Fibroblast of mammary gland (primary cell): ENCODE data around the gene C14orf119.

Experiments
- DNase-seq: peaks from one replicate; pipeline ENCODE4 v3.0.0-alpha.2; 2010; ENCODE audit warnings: low read depth
- H3K4me3 ChIP-seq: 2 replicates; pipeline ENCODE4 v1.5.1; 2011; ENCODE audit warnings: low read depth, mild to moderate bottlenecking, low read length, moderate library complexity; ENCODE audit not compliant: control insufficient read depth
- TF ChIP-seq, protein P1 (sequence below): conservative IDR thresholded peaks from 2 replicates; pipeline ENCODE4 v1.5.1; 2011; ENCODE audit warnings: low read depth, low read length, inconsistent platforms; ENCODE audit not compliant: control insufficient read depth, insufficient read depth

C14orf119 gene

DNA sequence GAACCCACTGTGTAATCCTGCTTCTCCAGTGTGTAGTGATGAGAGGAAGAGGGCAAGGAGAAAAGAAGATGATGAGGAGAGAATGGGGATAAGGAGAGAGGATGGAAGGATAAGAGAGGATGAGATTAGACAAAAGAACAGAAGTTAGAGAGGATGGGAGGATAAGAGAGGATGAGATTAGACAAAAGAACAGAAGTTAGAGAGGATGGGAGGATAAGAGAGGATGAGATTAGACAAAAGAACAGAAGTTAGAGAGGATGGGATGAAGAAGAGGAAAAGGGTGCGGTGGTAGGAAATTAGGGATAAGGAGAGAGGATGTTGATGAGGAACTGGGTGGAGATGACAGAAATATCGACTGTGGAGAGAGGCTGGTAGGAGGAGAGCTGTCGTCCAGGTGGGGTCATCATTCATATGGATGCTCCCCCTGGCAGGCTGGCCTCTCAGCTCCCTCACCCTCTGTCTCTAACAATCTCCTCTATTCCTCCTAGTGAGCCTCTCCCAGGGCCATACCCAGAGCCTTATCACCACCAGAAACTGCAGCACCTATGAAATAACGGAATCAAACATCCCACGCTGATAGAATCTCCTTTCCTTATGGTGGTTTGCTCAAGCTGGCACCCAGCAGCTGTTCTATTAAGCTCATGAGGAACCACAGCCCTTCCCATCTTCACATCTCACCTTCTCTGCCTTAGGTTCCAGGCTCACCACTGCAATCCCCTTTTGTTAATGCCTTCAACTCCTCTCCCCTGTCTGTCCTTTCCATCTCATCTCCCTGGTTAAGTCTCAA is 15.5 kb downstream of the C14orf119 start:
- TF ChIP-seq, protein P1, sequence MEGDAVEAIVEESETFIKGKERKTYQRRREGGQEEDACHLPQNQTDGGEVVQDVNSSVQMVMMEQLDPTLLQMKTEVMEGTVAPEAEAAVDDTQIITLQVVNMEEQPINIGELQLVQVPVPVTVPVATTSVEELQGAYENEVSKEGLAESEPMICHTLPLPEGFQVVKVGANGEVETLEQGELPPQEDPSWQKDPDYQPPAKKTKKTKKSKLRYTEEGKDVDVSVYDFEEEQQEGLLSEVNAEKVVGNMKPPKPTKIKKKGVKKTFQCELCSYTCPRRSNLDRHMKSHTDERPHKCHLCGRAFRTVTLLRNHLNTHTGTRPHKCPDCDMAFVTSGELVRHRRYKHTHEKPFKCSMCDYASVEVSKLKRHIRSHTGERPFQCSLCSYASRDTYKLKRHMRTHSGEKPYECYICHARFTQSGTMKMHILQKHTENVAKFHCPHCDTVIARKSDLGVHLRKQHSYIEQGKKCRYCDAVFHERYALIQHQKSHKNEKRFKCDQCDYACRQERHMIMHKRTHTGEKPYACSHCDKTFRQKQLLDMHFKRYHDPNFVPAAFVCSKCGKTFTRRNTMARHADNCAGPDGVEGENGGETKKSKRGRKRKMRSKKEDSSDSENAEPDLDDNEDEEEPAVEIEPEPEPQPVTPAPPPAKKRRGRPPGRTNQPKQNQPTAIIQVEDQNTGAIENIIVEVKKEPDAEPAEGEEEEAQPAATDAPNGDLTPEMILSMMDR, result no peak
- no peak for DNase-seq
- H3K4me3 ChIP-seq, result no peak overlapping the region

DNA sequence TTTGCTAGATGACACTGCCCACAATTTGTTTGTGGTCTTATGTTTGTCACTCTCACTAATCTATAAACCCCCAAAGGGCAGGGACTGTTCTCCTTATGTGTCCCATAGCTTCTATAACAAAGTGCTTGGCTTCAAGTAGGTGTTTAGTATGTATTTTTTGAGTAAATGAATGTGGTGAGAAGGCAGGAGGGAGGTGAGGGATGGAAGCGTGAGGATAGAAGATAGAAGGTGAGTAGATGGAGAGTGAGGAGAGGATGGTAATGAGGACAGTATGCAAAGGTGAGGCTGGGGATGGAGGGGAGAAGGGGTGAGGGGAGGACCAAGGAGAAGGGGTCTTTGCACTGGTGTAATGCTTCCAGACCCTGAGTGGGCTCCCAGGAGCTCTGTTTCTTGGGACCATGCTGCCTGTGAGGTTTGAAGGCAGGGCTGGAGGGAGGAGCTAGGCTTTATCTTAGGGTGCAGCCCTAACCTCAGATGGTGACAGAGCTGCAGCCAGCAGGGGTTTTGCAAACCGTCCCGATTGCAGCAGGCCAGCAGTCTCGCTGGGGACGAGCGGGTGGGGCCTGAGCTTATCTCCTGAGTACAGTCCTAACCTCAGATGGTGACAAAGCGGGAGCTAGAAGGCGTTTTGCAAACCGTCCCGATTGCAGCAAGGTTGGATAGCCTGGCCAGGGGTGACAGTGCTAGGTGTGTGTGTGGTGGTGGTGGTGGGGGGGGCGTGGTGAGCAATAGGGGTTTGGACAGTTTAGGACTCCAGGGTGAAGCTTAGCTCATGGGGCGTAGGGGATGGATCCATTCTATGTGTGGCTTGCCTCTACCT is 17.3 kb downstream of the C14orf119 start:
- H3K4me3 ChIP-seq, result no peak overlapping the region
- TF ChIP-seq, protein P1, result no peak
- DNase-seq, result no peak

DNA sequence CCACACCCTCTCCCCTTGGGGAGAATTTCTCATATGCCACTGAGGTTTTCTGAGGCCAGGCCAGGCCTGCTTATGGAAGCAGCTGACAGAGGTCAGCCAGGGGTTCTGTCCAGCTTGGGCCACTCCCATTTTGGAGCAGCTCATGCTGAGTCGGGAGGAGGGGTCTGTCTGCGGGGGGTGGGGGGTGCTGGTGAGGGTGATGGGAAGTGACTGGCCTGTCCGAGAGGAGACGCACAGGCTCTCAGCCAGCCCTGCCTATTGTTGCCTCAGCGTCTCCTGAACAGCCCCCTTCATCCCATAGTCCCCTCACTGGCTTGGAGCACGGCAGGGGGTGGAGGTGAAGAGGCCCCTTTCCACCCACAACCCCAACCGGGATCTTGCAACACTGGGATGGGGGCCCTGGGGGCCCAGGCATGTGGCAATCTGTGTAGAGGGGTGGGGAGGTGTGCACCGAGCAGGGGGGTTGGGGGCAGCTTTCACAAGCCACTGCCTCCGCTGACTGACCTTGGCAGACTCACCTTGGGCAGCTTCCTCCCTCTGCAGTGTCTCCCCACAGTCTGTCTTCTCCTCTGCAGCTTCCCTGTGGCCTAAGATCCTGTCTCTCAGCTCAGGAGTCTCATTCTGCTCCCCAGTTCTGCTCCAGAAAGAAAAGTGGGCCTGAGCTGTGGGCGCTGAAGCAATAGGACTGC is 18.3 kb downstream of the C14orf119 start:
- TF ChIP-seq, protein P1, result no peak
- H3K4me3 ChIP-seq, result no peak overlapping the region
- peak; percentile 74 for DNase-seq

DNA sequence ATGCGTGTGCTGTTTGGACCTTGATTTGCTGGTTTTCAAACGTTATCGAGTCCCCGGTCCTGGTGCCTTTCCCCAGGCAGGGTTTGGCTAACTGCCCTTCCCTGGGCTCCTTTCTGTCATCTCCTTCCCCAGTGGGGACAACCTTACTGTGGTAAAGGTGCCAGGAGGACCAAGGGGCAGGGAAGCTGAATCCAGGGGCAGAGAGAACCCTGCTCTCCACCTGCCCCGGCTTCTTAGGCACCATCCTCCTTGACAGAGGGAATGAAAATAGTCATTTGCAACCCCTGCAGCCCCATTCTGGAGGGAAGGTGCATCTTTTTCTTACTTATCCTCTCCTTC is 18.8 kb downstream of the C14orf119 start:
- TF ChIP-seq, protein P1, result no peak
- H3K4me3 ChIP-seq, result no peak overlapping the region
- DNase-seq, result no peak

DNA sequence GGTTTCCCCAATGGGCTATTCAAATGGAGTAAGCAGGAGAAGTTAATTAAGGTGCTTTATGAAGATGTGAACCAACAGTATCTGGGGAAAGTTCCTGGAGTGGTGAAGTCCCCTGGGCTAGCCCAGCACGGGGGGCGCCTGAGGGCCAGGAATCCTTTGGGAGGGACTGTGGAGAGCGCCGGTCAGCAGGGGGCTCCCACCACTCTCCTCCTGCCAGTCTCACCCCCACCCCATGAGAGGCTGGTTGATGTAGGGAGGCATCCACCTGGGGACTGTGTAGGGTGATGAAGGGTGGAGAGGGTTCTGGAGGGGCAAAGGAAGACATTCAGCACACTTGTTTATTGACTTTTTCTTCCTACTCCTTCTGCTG is 19.3 kb downstream of the C14orf119 start:
- TF ChIP-seq, protein P1, result peak; percentile 16
- H3K4me3 ChIP-seq, result no peak overlapping the region
- DNase-seq, result no peak

DNA sequence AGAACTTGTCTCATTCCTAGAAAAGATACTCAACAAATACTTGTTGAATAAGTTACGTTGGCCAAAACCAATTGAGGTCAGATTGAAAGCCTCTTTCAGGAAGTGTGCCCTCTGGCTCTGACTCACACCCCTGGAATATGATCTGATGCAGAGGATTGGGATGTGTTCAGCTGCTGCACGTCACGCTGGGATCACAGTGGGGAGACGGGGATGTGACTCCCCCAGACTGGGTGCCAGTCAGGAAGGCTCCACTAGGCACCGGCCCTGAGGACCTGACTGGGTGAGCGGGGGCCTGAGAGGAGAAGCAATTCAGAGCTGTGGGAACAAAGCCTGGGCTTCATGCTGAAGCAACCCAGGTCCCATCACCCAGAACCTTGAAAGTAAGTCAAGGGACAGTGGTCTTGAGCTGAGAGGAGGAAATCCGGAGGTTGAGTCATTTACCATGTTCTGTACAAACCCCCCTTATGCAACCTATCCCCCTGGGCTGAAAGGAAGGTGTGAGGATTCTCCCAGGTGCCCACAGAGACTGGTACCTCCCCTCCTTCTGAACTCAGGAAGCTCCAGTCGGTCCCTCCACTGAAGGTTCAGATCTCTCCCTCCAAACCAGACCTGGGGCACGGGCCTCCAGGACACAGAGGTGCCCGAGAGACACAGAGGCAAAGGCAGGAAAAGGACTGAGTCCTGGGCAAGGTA is 19.9 kb downstream of the C14orf119 start:
- TF ChIP-seq, protein P1, result no peak
- DNase-seq, result peak; percentile 98
- no peak overlapping the region for H3K4me3 ChIP-seq
